Esophagus (tissue), 2 donors: ENCODE results near the gene KCNG2. TPM values are rescaled to one million over a fixed set of nuclear protein-coding genes. Genes with fewer than 3 reads are reported as not detected.

Experiments used
- H3K27ac ChIP-seq, 2 donors: one replicate each; pipeline ENCODE4 v1.5.1; 2013; ENCODE audit warnings: low read depth in 2 of 2, mild to moderate bottlenecking in 2 of 2, inconsistent platforms in 1 of 2, low read length in 1 of 2, moderate library complexity in 1 of 2
- H3K27me3 ChIP-seq, 2 donors: one replicate each; pipeline ENCODE4 v1.6.1; 2013; ENCODE audit warnings: low read length in 2 of 2, control low read depth in 1 of 2, mild to moderate bottlenecking in 1 of 2; ENCODE audit not compliant: insufficient read depth in 2 of 2, control insufficient read depth in 1 of 2
- H3K36me3 ChIP-seq, 2 donors: one replicate each; pipeline ENCODE4 v1.6.1; 2013; ENCODE audit warnings: low read length in 1 of 2; ENCODE audit not compliant: control insufficient read depth in 2 of 2, insufficient read depth in 2 of 2
- H3K4me1 ChIP-seq, 2 donors: one replicate each; pipeline ENCODE4 v1.6.1; 2013; ENCODE audit warnings: low read length in 1 of 2; ENCODE audit not compliant: control insufficient read depth in 2 of 2, insufficient read depth in 2 of 2
- H3K4me3 ChIP-seq, 2 donors: one replicate each; pipeline ENCODE4 v1.5.1; 2013; ENCODE audit warnings: low read length in 2 of 2, mild to moderate bottlenecking in 2 of 2, low read depth in 1 of 2, moderate library complexity in 1 of 2
- H3K9me3 ChIP-seq, 2 donors: one replicate each; pipeline ENCODE4 v1.6.1; 2013; ENCODE audit warnings: mild to moderate bottlenecking in 2 of 2, low read depth in 1 of 2, low read length in 1 of 2, moderate library complexity in 1 of 2; ENCODE audit not compliant: control insufficient read depth in 2 of 2, insufficient read depth in 1 of 2
- WGBS, 2 donors: extraction: QIAGEN DNeasy Blood & Tissue Kit; methylation state at CpG; one replicate each; pipeline ENCODE4 v1.1.7; 2013; 5-methylcytosine and 5-hydroxymethylcytosine counted together
- polyA plus RNA-seq, 2 donors: library from polyadenylated mRNA; stranded (reverse); fragments of 200-250 nt; gene quantifications; one replicate each; pipeline ENCODE4 v1.2.3, GENCODE V29; 2013
- donor health status: healthy with polysubstance abuse.
- donor health status: Bipolar disorder and iron deficiency.

Gene KCNG2
- polyA plus RNA-seq, 2 donors: 0.04 TPM; not detected in 1

GRCh38 chr18:79927607-79928562 is 130.1 kb downstream of the KCNG2 start:
- Histone ChIP-seq H3K4me1 (peaks cover 0 to 3% of the 10 kb centered on the region in 2 donors), H3K9me3 (peaks cover 0 to 5% of the 10 kb centered on the region in 2 donors), H3K36me3 (peaks cover 0 to 22% of the 10 kb centered on the region in 2 donors), H3K4me3 (no peak overlapping the region), H3K27ac (no peak overlapping the region), H3K27me3 (no peaks in the 10 kb centered on the region)
- 93% methylated on average over 25 of the region's 25 CpGs for WGBS, 2 donors

DNA sequence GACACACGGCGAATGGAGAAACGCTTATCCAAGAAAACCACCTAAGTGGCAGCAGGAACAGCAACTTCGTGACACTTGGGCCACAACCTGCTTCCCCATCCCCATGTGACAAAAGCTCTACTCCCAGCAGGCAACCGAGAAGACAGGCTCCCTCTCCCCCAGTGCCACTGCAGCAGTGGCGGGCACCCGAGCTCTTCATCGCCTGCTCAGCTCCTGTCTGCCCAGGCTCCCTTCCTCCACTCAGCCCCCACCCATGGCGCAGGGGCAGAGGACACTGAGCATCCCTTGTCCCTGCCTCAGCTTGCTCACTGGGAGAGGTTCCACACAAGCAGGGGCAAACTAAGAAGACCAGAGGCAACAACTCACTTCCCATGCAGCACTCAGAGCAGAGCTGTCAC is 130.8 kb downstream of the KCNG2 start:
- peaks cover under 1 to 5% of the 10 kb centered on the region in 2 donors for H3K9me3 ChIP-seq
- no peaks in the 10 kb centered on the region for H3K27me3 ChIP-seq
- H3K27ac ChIP-seq: no peak overlapping the region
- 96 to 98% methylated on average over 8 to 9 of the region's 9 CpGs for WGBS, 2 donors
- H3K36me3 ChIP-seq: peaks cover 0 to 22% of the 10 kb centered on the region in 2 donors
- peaks cover 0 to 3% of the 10 kb centered on the region in 2 donors for H3K4me1 ChIP-seq
- no peak overlapping the region for H3K4me3 ChIP-seq

DNA sequence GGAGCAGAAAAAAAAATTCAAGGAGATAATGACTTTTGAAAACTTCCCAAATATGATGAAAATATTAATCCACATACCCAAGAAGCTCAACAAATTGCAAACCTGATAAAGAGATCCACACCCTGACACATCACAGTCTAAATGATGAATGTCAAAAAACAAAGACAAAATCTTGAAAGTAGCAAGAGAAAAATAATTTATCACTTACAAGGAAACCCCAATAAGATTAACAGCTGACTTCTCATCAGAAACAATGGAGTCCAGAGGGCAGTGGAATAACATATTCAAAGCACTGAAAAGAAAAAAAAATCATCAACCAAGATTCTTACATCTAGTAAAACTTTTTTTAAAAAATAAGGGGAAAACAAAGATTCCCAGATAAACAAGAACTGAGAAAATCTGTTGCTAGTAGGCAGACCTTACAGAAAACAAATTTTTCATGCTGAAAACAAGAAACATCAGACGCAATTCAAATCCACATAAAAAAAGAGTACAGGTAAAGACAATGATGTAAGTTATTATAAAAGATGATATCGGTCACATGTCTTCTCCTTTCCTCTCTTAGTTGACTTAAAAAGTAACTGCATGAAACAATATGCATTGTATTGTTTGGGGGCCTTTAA is 132.4 kb downstream of the KCNG2 start:
- peaks cover 0 to 22% of the 10 kb centered on the region in 2 donors for H3K36me3 ChIP-seq
- 96 to 98% methylated on average over 2 of the region's 2 CpGs for WGBS, 2 donors

DNA sequence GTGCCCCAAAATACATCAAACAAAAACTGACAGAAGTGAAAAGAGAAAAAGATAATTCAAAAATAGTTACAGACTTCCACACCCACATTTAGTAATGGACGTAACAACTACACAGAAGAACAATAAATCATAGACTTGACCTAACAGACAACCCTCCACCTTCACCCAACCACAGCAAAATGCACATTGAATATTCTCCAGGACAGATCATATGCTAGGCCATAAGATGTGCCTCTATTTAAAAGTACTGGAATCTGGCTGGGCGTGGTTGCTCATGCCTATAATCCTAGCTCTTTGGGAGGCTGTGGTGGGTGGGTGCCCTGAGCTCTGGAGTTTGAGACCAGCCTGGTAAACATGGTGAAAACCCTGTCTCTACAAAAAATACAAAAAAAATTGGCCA is 133.7 kb downstream of the KCNG2 start:
- WGBS, 2 donors: 94 to 98% methylated on average over 2 of the region's 2 CpGs
- Histone ChIP-seq H3K4me3 (no peak overlapping the region), H3K27ac (no peak overlapping the region), H3K4me1 (no peaks in the 10 kb centered on the region), H3K36me3 (peaks cover 0 to 29% of the 10 kb centered on the region in 2 donors), H3K9me3 (peaks cover 3 to 21% of the 10 kb centered on the region in 2 donors), H3K27me3 (no peaks in the 10 kb centered on the region)

More for the DNA sequence above, 132.4 kb downstream of the KCNG2 start:
- H3K9me3 ChIP-seq: peaks cover 3 to 12% of the 10 kb centered on the region in 2 donors
- no peak overlapping the region for H3K27ac ChIP-seq
- no peaks in the 10 kb centered on the region for H3K27me3 ChIP-seq
- H3K4me1 ChIP-seq: peaks cover 0 to 3% of the 10 kb centered on the region in 2 donors
- H3K4me3 ChIP-seq: no peak overlapping the region

- Histone ChIP-seq H3K4me3 (no peak overlapping the region), H3K9me3 (peaks cover 3 to 21% of the 10 kb centered on the region in 2 donors), H3K27ac (no peak overlapping the region), H3K36me3 (peaks cover 0 to 38% of the 10 kb centered on the region in 2 donors), H3K4me1 (no peaks in the 10 kb centered on the region), H3K27me3 (no peaks in the 10 kb centered on the region)
- 95 to 97% methylated on average over 3 of the region's 3 CpGs for WGBS, 2 donors
Observed at GRCh38 chr18:79932907-79933306, 135.2 kb downstream of the KCNG2 start.

DNA sequence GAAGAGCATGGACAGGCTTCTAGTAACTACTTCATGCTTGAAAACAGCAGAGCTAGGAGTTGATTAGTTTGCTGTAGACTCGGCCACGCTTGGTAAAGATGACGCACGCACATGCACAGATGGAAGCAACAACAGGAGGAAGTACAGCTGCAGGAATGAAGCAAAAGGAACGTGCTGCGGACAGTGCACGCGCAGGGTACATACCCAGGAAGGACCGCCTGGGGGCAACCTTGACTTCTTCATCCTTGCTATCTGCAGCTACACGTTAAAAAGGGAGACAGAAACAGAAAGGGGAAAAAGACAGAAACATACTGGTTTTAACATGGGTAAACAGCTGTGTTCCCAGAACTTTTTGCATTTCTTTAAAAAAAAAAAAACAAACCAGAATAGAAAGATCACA is 136.0 kb downstream of the KCNG2 start:
- WGBS, 2 donors: 79 to 88% methylated on average over 10 of the region's 10 CpGs
- Histone ChIP-seq H3K4me1 (no peaks in the 10 kb centered on the region), H3K4me3 (no peak overlapping the region), H3K36me3 (peaks cover 0 to 34% of the 10 kb centered on the region in 2 donors), H3K27ac (no peak overlapping the region), H3K9me3 (peaks cover 3 to 21% of the 10 kb centered on the region in 2 donors), H3K27me3 (no peaks in the 10 kb centered on the region)

- H3K4me3 ChIP-seq: no peak overlapping the region
- no peak overlapping the region for H3K27ac ChIP-seq
- H3K4me1 ChIP-seq: no peaks in the 10 kb centered on the region
- peaks cover 3 to 18% of the 10 kb centered on the region in 2 donors for H3K9me3 ChIP-seq
- H3K36me3 ChIP-seq: peaks cover 0 to 29% of the 10 kb centered on the region in 2 donors
- no peaks in the 10 kb centered on the region for H3K27me3 ChIP-seq
- 68 to 80% methylated on average over 8 of the region's 8 CpGs for WGBS, 2 donors
Observed at GRCh38 chr18:79934311-79935097, 136.8 kb downstream of the KCNG2 start.

DNA sequence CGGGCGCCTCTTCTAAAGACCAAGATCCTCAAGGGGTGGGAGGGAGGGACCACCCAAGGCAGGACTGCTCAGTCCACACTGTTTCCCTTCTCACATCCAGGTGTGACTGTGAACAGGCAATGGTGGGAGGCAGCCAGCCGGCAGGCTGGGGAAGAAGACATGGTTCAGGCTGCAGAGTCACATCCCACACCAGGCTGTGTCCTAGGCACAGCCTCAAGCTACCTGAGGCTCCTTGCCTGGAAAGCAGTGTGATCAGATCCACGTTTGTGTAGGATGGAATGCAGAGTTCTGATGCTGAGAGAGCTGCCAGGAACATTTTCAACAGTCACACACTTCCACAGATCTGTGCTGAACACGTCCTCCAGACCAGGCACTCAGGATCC is 137.4 kb downstream of the KCNG2 start:
- Histone ChIP-seq H3K9me3 (peaks cover 3 to 16% of the 10 kb centered on the region in 2 donors), H3K27ac (no peak overlapping the region), H3K4me1 (peaks cover 0 to 2% of the 10 kb centered on the region in 2 donors), H3K27me3 (no peaks in the 10 kb centered on the region), H3K36me3 (peaks cover 0 to 29% of the 10 kb centered on the region in 2 donors), H3K4me3 (no peak overlapping the region)
- 74 to 88% methylated on average over 5 of the region's 5 CpGs for WGBS, 2 donors

DNA sequence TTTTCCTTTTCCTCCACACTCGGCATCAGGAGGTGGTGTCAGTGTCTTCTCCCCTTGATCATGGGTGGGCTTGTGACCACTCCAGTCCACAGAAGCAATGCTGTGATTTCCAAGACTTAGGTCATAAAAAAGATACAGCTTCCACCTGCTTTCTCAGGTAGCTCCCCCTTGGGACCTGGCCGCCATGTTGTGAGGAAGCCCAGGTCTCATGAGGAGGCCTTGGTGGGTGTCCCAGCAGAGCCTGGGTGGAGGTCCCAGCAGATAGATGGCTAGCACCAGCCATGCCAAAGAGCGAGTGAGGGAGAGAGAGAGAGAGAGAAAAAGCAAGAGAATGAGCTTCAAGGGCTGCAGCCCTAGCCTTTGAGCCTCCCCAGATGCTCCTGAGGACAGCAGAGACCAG is 137.8 kb downstream of the KCNG2 start:
- no peak overlapping the region for H3K4me3 ChIP-seq
- peaks cover 0 to 31% of the 10 kb centered on the region in 2 donors for H3K36me3 ChIP-seq
- peaks cover 3 to 16% of the 10 kb centered on the region in 2 donors for H3K9me3 ChIP-seq
- peaks cover 0 to 3% of the 10 kb centered on the region in 2 donors for H3K4me1 ChIP-seq
- H3K27me3 ChIP-seq: no peaks in the 10 kb centered on the region
- no peak overlapping the region for H3K27ac ChIP-seq
- 97 to 100% methylated on average over 3 of the region's 3 CpGs for WGBS, 2 donors
